ENCODE data around the gene ASXL1.

The ASXL1 gene

DNA sequence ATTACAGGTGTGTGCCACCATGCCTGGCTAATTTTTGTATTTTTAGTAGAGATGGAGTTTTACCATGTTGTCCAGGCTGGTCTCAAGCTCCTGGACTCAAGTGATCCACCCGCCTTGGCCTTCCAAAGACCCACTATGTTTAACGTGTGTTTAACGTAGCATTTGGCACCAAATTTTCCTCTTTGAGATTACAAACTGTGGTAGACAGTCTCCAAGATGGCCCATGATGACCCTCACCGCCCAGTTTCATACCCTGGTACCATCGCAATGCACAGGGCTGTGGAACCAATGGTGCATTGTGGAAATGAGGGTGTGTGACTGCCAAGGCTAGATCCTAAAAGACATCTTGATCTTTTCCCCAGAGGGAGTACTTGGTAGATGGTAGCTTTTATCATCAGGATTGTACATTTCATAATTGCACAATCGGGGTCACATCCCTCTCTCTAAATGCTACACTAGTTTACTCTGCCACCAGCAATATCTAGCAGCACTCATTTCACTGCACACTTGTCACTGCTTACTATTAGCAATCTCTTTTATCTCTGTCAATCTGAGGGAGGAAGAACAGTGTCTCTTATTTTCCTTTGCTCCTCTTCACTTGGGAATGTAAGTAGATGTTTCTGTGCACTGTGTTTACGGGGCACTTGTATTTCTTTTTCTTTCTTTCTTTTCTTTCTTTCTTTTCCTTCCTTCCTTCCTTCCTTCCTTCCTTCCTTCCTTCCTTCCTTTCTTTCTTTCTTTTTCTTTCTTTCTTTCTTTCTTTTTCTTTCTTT, 130.1 kb downstream of the ASXL1 start:
- no peak for TF ChIP-seq CTCF (IDR thresholded peaks at IDR 0.05; ENCODE audit: low read depth, low read length, missing control alignments)
- no peak overlapping the region for H3K4me3 ChIP-seq (ENCODE audit: low read depth, low read length)
- no peak for DNase-seq (ENCODE audit: low read depth)
